GM21381 (cell line): ENCODE data around the gene TCF7.
A peak's percentile ranks its signal among the peaks of the same experiment; 100 is the strongest.

Source experiments
- ATAC-seq: cut with Tn5 transposase; IDR thresholded peaks from one replicate; pipeline ENCODE4 v1.9.1; 2021; ENCODE audit warnings: mild to moderate bottlenecking, moderate library complexity; ENCODE audit not compliant: unreplicated experiment

Gene TCF7

GRCh38 chr5:134128648-134128995 is 14.1 kb downstream of the TCF7 start:
- no peak for ATAC-seq

DNA sequence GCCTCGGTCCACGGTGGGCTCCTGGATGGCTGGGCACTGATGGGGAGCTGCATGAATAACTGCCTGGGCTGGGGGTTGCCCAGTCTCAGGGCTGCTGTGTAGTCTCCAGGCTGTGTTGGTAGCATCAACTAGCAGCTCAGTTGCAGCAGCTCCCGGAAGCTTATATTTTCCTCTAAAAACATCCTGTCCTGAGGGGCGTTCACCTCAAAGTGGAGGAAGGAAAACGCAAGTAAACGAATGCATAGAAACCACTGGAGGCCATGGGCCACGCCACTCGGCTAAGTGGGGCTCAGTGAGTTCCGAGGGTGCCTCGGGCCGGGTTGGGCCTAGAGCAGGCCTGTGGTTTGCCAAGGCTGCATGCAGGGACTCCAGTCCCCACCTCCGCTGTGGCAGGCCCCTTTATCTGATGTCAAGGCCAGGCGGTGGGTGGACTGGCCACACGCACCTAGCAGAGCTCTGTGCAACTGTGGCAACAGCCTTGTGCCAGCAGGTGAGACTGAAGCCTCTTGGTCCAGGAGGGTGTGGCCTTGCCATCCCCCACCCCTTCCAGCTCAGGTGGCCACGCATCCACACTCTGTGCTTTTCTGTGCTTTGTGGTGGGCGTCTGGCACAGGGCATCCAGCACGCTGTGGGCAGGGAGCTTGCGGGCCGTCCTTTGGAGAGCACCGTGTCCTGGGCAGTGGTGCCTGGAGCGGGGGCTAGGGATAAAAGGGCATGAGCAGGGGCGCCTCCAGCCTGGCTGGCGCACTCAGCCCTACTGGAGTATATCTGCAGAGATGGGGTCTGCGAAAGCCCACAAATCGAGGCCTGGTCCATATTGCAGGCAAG is 15.1 kb downstream of the TCF7 start:
- ATAC-seq = no peak

DNA sequence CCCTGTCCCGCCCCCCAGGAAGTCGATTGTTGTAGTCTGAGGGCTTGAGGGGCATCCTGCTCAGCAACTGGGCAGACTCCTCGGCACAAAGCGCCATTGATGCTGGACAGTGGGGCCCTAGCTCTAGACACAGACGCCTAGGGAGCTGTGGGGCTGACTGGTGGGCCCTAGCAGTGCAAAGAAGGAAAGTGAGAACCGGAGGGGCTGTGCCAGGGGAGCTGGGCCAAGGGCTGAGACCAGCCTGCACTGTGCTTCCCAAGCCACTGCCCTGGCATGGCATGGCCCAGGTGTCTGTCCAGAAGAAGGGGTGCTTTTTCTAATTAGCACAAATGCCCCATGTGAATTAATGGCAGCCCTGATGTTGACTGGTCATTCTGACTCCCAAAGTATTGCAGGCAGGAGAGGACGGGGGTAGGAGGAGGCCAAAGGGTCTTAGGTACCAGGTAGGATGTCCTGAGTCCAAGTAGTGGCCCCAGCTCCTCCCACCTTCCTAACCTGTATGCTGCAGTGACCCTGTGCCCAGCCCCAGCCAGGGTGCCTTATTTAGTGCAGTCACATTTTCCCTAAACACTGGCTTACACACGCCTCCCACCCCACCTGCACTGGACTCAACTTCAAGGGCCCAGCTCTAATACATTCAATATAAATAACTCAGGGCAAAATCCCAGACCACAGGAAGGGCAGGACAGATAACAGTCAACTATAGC is 15.9 kb downstream of the TCF7 start:
- no peak for ATAC-seq

GRCh38 chr5:134131165-134131564 is 16.7 kb downstream of the TCF7 start:
- no peak for ATAC-seq

GRCh38 chr5:134131578-134132350 is 17.3 kb downstream of the TCF7 start:
- no peak for ATAC-seq

DNA sequence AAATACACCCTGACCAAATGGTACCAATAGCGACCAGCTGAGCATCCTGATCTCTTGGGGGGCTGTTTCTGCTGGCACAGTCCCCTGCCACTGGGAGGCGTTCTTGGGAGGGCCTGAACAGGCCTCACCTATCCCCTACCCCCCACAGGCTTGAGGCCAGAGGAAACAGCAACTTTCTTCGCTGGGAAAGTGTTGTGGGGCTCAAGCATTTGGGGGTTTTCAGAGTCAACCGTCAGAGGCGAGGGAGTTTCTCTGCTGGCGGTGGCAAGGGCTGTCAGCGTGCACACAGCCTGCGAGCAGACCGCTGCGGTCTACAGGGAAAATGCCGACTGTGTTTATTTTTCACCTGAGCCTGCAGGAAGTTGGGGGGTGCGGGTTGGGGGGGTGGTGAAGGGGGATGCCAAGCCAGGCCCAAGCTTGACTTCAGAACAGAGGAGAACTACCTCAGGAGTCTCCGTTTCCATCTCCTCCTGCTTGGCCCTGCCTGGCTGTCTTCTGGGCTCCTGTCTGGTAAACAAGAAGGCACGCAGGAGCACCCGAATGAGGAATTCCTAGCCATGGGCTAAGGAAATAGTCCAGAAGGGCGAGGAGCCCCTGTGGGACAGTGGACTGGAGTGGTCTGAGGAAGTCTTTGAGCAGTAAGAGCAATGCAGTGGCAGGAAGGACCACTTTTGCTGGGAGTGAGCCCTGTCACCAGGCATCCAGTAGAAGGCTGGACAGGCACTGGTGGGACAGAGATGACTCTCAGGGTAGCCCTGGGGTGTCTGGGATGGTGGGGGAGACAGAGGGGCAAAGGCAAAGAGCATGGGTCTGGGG is 18.1 kb downstream of the TCF7 start:
- ATAC-seq = no peak

DNA sequence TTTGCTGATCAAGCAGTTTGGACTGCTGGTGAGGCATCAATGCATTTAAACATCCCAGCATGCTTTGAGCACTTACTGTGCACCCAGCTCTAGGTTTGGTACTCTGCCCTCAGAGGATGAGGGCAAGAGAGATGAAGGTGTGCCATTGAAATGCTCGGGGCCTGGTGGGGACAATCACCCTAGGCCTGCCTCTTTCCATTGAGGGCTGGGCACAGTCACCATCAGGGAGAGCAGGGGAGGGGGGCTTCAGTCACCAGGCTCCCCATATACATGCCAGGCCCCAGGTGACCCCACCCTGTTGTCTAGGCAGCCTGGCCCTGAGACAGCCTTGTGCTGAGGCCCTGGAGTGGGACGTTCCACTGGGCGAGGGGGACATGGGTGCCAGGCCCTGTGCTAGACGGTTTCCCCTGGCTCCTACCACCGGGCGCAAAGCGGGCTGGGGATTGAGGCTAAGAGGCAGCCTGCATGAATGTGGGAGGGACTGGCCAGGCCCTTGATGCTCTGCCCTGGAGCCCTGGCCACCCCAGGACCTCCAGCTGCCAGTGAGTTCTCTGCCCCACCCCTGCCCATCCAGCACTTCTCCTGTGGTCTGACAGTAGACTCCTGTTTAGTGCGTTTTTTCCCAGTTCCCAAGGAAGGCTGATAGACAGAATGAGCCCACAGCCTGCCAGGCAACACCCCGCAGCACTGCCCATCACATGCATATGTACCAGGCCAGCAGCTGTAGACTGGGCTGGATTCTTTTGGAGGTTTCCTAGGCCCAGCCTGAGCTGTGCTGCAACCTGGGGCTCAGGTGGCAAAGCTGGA is 18.9 kb downstream of the TCF7 start:
- no peak for ATAC-seq

DNA sequence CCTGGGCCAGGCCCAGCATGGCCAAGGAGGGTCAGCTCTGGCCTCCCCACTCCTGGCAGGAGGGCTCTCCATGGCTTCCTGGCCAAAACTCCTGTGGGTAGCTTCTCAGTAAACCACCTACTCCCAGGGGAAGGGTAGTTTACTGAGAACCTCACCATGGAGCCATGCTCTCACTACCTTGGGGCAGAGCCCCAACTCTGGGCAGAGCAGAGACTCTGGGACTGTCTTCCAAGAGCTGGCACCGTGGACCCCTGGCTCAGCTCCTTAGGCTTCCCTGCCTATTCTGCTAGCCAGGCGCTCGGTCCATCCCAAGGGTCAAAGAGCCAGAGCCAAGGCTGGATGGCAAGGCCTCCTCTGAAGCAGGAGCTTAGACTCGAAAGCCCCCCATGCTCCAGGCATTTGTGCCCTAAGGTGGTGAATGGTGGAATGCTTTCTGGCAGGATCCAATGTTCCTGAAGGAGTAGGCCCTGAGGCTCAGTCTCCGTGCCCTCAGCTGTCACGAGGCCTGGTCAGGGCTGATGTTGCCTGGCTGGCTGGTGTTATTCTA is 19.6 kb downstream of the TCF7 start:
- no peak for ATAC-seq

DNA sequence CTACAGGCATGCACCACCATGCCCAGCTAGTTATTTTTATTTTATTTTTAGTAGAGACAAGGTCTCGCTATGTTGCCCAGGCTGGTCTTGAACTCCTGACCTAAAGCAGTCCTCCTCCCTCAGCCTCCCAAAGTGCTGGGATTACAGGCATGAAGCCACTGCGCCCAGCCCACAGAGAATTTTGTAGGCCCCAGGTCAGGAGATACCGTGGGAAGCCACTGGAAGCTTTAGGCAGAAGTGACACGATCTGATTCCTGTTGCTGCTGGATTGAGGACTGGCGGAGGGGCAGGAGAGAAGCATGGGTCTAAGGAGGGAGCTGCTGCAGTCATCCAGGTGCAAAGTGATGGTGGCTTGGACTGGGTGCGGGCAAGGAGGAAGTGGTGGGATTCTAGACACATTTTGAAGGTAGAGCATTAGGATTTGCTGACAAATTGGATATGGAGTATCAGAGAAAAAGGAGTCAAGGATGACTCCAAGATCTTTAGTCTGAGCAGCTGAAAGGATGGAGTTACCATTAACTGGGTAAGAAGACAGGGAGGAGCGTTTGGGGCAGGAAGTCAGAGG is 20.7 kb downstream of the TCF7 start:
- no peak for ATAC-seq

GRCh38 chr5:134136221-134136631 is 21.7 kb downstream of the TCF7 start:
- no peak for ATAC-seq

GRCh38 chr5:134136771-134137170 is 22.3 kb downstream of the TCF7 start:
- no peak for ATAC-seq

DNA sequence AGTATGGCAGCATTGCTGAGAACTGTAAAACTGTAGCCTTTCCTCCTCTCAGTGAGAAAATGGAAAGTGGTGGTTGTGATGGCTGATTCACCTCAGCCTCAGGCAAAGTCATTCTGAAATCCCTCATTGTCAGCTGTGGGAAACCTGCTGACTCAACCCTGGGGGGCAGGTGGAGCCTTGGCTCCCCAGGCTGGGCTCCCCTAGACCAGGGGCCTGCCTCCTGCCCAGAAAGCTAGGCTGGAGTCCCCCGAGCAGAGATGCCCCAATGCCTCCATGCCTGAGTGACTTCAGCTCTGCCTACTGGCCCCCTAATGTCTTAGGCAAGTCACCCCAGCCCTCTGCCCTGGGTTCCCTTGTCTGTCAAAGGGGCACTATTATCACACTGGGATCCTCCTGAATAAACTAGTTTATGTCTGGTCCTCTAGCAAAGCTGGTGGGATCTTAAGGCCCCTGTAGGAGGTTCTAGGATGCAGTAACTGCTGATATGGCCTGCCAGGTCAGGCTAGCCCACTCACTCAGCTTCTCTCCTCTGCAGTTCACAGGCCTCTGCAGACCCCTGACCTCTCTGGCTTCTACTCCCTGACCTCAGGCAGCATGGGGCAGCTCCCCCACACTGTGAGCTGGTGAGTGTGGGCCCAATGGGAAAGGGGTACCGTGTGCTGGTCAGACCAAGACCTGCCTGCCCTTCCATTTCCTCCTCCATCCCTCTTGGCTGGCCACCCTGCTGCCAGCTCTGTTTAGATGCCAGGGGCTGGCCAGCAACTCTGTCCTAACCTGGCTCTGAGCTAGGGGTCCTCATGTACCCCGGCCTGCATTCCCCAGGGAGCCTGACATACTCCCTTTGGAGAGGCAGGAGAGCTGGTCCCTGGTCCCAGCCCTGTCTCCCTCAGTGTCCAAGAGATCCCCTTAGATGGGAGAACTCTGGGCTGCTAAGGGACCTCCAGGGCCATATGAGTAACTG is 24.2 kb downstream of the TCF7 start:
- peak; percentile 70 for ATAC-seq

DNA sequence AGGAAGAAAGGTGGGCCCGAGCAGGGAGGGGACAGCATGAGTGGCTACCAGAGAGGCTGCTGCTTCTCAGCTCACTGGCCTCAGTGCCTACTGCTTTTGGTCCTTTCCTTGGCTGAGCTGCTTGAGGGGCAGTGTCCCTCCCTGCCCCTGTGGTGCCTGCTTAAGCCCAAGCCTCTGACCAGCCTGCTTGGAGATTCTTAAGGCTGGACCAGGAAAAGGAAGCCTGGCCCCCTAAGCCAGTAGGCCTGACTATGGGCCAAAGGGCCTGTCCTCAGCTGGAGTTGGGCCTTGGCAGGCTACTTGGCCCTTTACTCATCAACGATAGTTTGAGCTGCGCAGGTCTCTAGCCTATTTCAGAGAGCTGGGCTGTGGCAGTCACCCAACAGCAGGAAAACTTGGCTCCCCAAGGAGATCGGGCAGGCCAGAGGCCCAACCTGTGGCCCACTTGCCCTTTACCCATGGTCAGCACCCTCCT is 24.9 kb downstream of the TCF7 start:
- ATAC-seq = no peak

DNA sequence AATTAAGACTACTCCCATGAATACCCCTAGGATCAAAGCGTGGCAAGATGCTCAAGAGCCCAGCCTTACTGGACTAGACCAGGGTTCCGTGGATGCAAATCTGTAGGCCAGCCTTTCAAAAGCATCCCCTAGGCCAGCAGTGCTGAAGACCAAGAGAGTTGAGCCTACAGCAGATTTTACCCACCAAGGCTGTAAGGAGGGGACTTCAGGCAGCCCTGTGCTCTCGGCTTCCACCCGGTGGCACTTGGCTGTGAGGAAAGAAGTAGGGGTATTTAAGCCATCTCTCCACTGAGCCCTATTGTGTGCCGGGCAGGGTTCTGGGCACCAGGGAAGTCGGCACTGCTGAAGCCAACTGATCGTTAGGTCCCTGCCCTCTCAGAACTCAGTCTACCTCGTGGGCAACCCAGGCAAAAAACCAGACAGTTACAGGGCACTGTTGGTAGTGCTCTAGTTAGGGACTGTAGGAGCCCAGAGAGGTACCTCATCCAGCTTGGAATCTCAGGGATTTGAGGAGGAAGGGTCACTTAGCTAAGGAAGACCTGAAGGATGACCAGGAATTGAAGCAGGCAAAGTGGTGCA is 25.5 kb downstream of the TCF7 start:
- ATAC-seq = no peak

DNA sequence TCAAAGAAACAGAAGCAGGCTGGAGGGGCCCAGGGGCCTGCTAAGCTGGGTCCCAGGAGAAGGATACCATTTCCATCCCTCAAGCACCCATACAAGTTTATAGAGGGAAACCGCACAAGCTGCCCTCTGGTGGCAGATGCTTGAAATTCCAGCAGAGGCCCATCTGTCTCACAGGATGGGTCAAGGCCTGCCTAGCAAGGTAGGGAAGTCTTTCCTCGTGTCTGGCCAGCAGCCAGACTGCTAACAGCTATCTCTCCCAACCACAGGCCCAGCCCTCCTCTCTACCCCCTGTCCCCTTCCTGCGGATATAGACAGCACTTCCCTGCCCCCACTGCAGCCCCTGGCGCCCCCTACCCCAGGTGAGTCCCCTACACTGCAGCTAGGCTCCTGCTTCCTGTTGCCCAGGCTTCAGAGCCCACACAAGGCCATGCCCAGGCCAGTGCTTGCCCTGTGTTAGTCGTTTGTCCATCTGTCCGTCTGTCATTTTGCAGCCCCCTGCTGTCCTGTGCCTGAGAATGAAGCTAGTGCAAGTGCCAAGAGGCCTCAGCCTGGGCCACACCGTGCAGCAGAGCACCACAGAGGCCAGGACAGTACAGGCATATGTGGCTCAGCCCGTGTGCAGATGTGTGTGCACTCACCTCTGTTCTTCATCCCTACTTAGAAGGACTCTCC is 26.2 kb downstream of the TCF7 start:
- ATAC-seq = no peak

- ATAC-seq = no peak
Measured at GRCh38 chr5:134141331-134142050, 27.0 kb downstream of the TCF7 start.

- no peak for ATAC-seq
Measured at GRCh38 chr5:134142052-134142451, 27.6 kb downstream of the TCF7 start.
